ENCODE results near the gene ATP10B. TPM values are rescaled to one million over a fixed set of nuclear protein-coding genes. Genes with fewer than 3 reads are reported as not detected.

The ATP10B gene
- total and polyA plus RNA-seq, 10 of the 15 experiments (the other 5 are each of a cell fraction or from before 2014, with no cell fraction given): not detected

GRCh38 chr5:160843240-160843639 lies 8.8 kb downstream of the ATP10B start (continued):
- TF ChIP-seq ETV6 (conservative IDR thresholded peaks at IDR 0.05 in 1 of 2, IDR thresholded peaks at IDR 0.05 in 1 of 2; ENCODE audit: borderline replicate concordance in 1 of 2, low read depth in 1 of 2): no peak

- Histone ChIP-seq H3K4me1 (ENCODE audit: control insufficient read depth, insufficient read depth, low read length) (no peaks in the 10 kb centered on the region), H3K27me3 (replicated peaks in 1 of 2; ENCODE audit: control insufficient read depth in 2 of 2, insufficient read depth in 2 of 2, low read length in 1 of 2) (no peaks in the 10 kb centered on the region), H3K4me3 (no peak overlapping the region), H3K36me3 (ENCODE audit: control insufficient read depth in 2 of 2, insufficient read depth in 2 of 2, low read length in 1 of 2) (no peaks in the 10 kb centered on the region), H2AFZ (ENCODE audit: control insufficient read depth, low read depth, low read length) (no peak overlapping the region), H3K79me2 (ENCODE audit: control insufficient read depth, insufficient read depth, low read length) (no peaks in the 10 kb centered on the region), H4K20me1 (ENCODE audit: control insufficient read depth, insufficient read depth) (no peaks in the 10 kb centered on the region), H3K4me2 (ENCODE audit: control insufficient read depth, insufficient read depth) (no peak overlapping the region), H3K9me3 (replicated peaks; ENCODE audit: control insufficient read depth, insufficient read depth, low read length) (no peaks in the 10 kb centered on the region; the same call in 2 of the 3 replicates), H3K27ac (ENCODE audit: control insufficient read depth, insufficient read depth) (no peak overlapping the region), H3K9ac (ENCODE audit: control insufficient read depth, insufficient read depth, low read length) (no peak overlapping the region)
- RAD21 ChIA-PET (ENCODE audit: unreplicated experiment): interaction anchor here (1.2 to 1.7 kb wide), 2 partner anchors 34 to 399 kb away, joined by 3 to 5 read pairs; no protein-coding TSS in a partner anchor
- SMC1A ChIA-PET (ENCODE audit: uncharacterized antibody, unreplicated experiment): interaction anchor here (1.2 to 3.4 kb wide), 4 partner anchors 9 to 51 kb away, joined by 3 to 10 read pairs (median 8); no protein-coding TSS in a partner anchor
- TF ChIP-seq ZBTB4 (CRISPR knock-in tag; IDR thresholded peaks at IDR 0.05) (no peak), MLLT1 (IDR thresholded peaks at IDR 0.05) (no peak), ATF7 (IDR thresholded peaks at IDR 0.05; ENCODE audit: low read depth) (no peak), CEBPB (IDR thresholded peaks at IDR 0.05; ENCODE audit: borderline replicate concordance in 1 of 2, low read depth in 2 of 2, low read length in 2 of 2) (no peak), JUND (IDR thresholded peaks at IDR 0.05; ENCODE audit: low read depth, low read length) (no peak), CHD2 (IDR thresholded peaks at IDR 0.05; ENCODE audit: borderline replicate concordance, low read depth, low read length) (no peak), IKZF2 (IDR thresholded peaks at IDR 0.05) (no peak)
- TF ChIP-seq, protein P1, sequence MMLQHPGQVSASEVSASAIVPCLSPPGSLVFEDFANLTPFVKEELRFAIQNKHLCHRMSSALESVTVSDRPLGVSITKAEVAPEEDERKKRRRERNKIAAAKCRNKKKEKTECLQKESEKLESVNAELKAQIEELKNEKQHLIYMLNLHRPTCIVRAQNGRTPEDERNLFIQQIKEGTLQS (IDR thresholded peaks at IDR 0.05; ENCODE audit: borderline replicate concordance, extremely low read depth, low read depth, low read length): no peak
- FAIRE-seq: no peak
- no peak for DNase-seq (ENCODE audit: low read depth, low spot score)
- in situ Hi-C loops (cut with MboI) (no loop called here), intact Hi-C loops (cut with micrococcal nuclease; ENCODE audit: unreplicated experiment) (no loop called here)
- CTCF ChIA-PET: interaction anchor here (1.0 to 1.2 kb wide), 2 partner anchors 13 to 14 kb away, joined by 3 read pairs; no protein-coding TSS in a partner anchor
- POLR2A ChIA-PET: interaction anchor here (0.5 kb wide), 1 partner anchor 39 kb away, joined by 12 read pairs; no protein-coding TSS in a partner anchor
- BruUV-seq (replicated peaks): no TSS peak
- WGBS (ENCODE audit: insufficient coverage, insufficient replicate concordance, low lambda C conversion rate, missing lambda C conversion rate): 17% methylated on average over 3 of the region's 3 CpGs
- ATAC-seq: no peak
Measured at GRCh38 chr5:160837749-160838593, 14.0 kb downstream of the ATP10B start.

Data from GM12878 (cell line).